Measurements from ENCODE around the gene NTN4. TPM values are rescaled to one million over a fixed set of nuclear protein-coding genes. Genes with fewer than 3 reads are reported as not detected.
"Not testable (repeated sequence)": the region's sequence is repeated elsewhere in the genome, so short reads cannot be mapped to it uniquely, and the experiment has no call there.

Gene NTN4
- total RNA-seq, 1 donor from 2014 or later: 0.59 TPM

DNA sequence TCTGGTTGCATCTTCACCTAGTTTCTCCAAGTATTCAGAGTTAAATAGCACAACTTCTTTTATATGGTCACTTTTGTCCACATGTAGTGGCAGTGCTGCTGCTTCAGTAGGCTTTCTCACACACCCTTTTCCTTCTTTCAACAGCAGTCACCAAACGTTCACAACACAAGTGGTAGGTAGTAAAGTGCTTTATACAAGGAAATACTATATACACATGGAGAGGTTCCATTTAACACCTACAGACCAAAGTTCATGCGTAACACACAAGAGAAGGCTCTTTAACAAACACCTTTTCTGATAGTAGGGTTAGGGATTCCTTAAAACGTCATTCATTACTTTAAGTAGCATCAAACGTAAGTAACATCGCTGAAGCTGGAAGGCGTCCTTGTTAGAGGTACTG lies 132.2 kb downstream of the NTN4 start:
- Mint-ChIP-seq H3K27ac (ENCODE audit: unreplicated experiment) (no peak overlapping the region), H3K27me3 (ENCODE audit: unreplicated experiment) (no peaks in the 10 kb centered on the region), H3K9me3 (ENCODE audit: unreplicated experiment) (no peaks in the 10 kb centered on the region), H3K36me3 (ENCODE audit: unreplicated experiment) (no peaks in the 10 kb centered on the region), H3K4me3 (ENCODE audit: unreplicated experiment) (no peak overlapping the region), H3K4me1 (ENCODE audit: low read depth, unreplicated experiment) (no peaks in the 10 kb centered on the region)
- TF ChIP-seq, protein P1, sequence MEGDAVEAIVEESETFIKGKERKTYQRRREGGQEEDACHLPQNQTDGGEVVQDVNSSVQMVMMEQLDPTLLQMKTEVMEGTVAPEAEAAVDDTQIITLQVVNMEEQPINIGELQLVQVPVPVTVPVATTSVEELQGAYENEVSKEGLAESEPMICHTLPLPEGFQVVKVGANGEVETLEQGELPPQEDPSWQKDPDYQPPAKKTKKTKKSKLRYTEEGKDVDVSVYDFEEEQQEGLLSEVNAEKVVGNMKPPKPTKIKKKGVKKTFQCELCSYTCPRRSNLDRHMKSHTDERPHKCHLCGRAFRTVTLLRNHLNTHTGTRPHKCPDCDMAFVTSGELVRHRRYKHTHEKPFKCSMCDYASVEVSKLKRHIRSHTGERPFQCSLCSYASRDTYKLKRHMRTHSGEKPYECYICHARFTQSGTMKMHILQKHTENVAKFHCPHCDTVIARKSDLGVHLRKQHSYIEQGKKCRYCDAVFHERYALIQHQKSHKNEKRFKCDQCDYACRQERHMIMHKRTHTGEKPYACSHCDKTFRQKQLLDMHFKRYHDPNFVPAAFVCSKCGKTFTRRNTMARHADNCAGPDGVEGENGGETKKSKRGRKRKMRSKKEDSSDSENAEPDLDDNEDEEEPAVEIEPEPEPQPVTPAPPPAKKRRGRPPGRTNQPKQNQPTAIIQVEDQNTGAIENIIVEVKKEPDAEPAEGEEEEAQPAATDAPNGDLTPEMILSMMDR (IDR thresholded peaks at IDR 0.05; ENCODE audit: partially characterized antibody, unreplicated experiment): no peak
- no peak for DNase-seq

DNA sequence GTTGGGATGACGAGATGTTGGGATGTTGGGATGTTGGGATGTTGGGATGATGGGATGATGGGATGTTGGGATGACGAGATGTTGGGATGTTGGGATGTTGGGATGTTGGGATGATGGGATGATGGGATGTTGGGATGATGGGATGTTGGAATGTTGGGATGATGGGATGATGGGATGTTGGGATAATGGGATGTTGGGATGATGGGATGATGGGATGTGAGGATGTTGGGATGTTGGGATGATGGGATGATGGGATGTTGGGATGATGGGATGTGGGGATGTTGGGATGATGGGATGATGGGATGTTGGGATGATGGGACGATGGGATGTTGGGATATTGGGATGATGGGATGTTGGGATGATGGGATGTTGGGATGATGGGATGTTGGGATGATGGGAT lies 135.9 kb downstream of the NTN4 start:
- not testable (repeated sequence) for H3K9me3 Mint-ChIP-seq (ENCODE audit: unreplicated experiment); H3K4me3 Mint-ChIP-seq (ENCODE audit: unreplicated experiment); H3K27me3 Mint-ChIP-seq (ENCODE audit: unreplicated experiment); H3K4me1 Mint-ChIP-seq (ENCODE audit: low read depth, unreplicated experiment); H3K36me3 Mint-ChIP-seq (ENCODE audit: unreplicated experiment); DNase-seq; H3K27ac Mint-ChIP-seq (ENCODE audit: unreplicated experiment)

DNA sequence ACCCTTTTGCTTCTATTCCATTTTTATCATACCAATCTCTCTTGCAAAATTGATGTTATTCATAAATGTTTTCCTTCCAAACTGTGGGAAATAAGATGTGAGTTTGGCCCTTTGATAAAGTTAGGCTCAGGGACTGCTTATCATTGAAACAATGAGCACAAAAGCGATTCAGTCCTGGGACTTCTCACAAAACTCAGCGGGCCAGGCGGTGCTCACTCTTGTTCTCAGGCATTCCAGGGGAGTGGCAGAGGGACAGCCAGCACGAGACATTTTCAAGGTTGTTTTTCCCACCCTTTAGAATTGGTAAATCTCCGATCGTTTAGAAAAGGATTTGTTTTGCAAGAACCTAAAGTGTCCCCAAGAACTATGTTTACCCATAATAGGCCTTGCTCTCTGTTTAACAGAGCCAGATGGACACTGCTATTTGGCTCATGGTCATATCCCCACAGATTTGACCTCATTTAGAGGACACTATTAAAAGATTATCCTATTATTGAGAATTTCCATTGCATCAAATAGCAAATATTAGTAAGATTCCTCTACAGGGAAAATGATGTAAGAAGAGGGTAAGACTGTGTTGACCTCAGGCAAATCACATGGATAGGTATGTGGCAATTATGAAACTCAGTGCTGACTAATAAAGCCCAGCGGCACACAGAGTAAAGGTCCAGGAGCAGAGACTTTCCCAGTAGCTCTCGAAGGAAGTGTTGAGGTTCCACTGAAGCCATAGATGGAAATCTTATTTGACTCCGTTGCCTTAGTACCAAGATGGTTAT lies 136.6 kb downstream of the NTN4 start:
- H3K27ac Mint-ChIP-seq (ENCODE audit: unreplicated experiment): no peak overlapping the region
- no peaks in the 10 kb centered on the region for H3K36me3 Mint-ChIP-seq (ENCODE audit: unreplicated experiment)
- TF ChIP-seq, protein P1 (IDR thresholded peaks at IDR 0.05; ENCODE audit: partially characterized antibody, unreplicated experiment): no peak
- H3K4me1 Mint-ChIP-seq (ENCODE audit: low read depth, unreplicated experiment): no peaks in the 10 kb centered on the region
- H3K9me3 Mint-ChIP-seq (ENCODE audit: unreplicated experiment): no peaks in the 10 kb centered on the region
- no peak for DNase-seq
- H3K4me3 Mint-ChIP-seq (ENCODE audit: unreplicated experiment): no peak overlapping the region
- no peaks in the 10 kb centered on the region for H3K27me3 Mint-ChIP-seq (ENCODE audit: unreplicated experiment)

DNA sequence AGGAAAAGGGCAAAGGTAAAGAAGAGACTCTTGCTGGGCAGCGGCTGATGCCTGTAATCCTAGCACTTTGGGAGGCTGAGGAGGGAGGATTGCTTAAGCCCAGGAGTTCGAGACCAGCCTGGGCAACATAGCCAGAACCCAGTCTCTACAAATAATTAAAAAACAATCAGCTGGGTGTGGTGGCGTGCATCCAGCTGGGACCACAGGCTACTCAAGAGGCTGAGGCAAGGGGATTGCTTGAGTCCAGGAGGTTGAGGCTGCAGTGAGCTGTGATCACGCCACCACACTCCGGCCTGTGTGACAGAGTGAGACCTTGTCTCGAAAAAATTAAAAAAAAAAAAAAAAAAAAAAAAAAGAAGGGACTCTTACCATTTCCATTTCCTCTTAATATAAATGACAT lies 138.9 kb downstream of the NTN4 start:
- no peak for DNase-seq
- H3K27ac Mint-ChIP-seq (ENCODE audit: unreplicated experiment): no peak overlapping the region
- no peak overlapping the region for H3K4me3 Mint-ChIP-seq (ENCODE audit: unreplicated experiment)
- H3K36me3 Mint-ChIP-seq (ENCODE audit: unreplicated experiment): no peaks in the 10 kb centered on the region
- H3K27me3 Mint-ChIP-seq (ENCODE audit: unreplicated experiment): no peaks in the 10 kb centered on the region
- H3K9me3 Mint-ChIP-seq (ENCODE audit: unreplicated experiment): no peaks in the 10 kb centered on the region
- no peaks in the 10 kb centered on the region for H3K4me1 Mint-ChIP-seq (ENCODE audit: low read depth, unreplicated experiment)
- TF ChIP-seq, protein P1 (IDR thresholded peaks at IDR 0.05; ENCODE audit: partially characterized antibody, unreplicated experiment): no peak

GRCh38 chr12:95648990-95649791 lies 141.4 kb downstream of the NTN4 start:
- TF ChIP-seq, protein P1 (IDR thresholded peaks at IDR 0.05; ENCODE audit: partially characterized antibody, unreplicated experiment): no peak
- H3K4me3 Mint-ChIP-seq (ENCODE audit: unreplicated experiment): no peak overlapping the region
- H3K36me3 Mint-ChIP-seq (ENCODE audit: unreplicated experiment): no peaks in the 10 kb centered on the region
- H3K4me1 Mint-ChIP-seq (ENCODE audit: low read depth, unreplicated experiment): no peaks in the 10 kb centered on the region
- H3K27ac Mint-ChIP-seq (ENCODE audit: unreplicated experiment): no peak overlapping the region
- DNase-seq: no peak
- H3K9me3 Mint-ChIP-seq (ENCODE audit: unreplicated experiment): no peaks in the 10 kb centered on the region
- H3K27me3 Mint-ChIP-seq (ENCODE audit: unreplicated experiment): no peaks in the 10 kb centered on the region

All from glutamatergic neuron (in vitro differentiated cells).